GM12891 (cell line): ENCODE measurements around the gene SNTG2.

ENCODE experiments used
- DNase-seq: peaks from one replicate; pipeline ENCODE4 v3.0.0; 2011; ENCODE audit warnings: low spot score; ENCODE audit not compliant: insufficient read length
- FAIRE-seq: peaks from 2 replicates; lab custom pipeline; 2011; peaks lifted over from hg19 to GRCh38; lab: Jason Lieb, UNC
- PAX5 ChIP-seq: IDR thresholded peaks from 2 replicates; pipeline ENCODE4 v1.6.1; 2011; ENCODE audit warnings: low read length, moderate library complexity, mild to moderate bottlenecking; ENCODE audit not compliant: insufficient read depth, severe bottlenecking
- POLR2A ChIP-seq: IDR thresholded peaks from 2 replicates; pipeline ENCODE4 v1.6.1; 2011; ENCODE audit warnings: low read depth, low read length, control low read depth
- POLR2AphosphoS5 ChIP-seq: IDR thresholded peaks from 2 replicates; pipeline ENCODE4 v1.6.1; 2011; ENCODE audit warnings: low read depth, low read length, control low read depth
- POU2F2 ChIP-seq: IDR thresholded peaks from 2 replicates; pipeline ENCODE4 v1.6.1; 2011; ENCODE audit warnings: low read depth, mild to moderate bottlenecking, control low read depth, low read length, moderate library complexity
- SPI1 ChIP-seq: IDR thresholded peaks from 2 replicates; pipeline ENCODE4 v1.6.1; 2011; ENCODE audit warnings: low read depth, low read length, control low read depth
- TAF1 ChIP-seq: IDR thresholded peaks from 2 replicates; pipeline ENCODE4 v1.6.1; 2011; ENCODE audit warnings: low read depth, low read length, control low read depth

The SNTG2 gene

DNA sequence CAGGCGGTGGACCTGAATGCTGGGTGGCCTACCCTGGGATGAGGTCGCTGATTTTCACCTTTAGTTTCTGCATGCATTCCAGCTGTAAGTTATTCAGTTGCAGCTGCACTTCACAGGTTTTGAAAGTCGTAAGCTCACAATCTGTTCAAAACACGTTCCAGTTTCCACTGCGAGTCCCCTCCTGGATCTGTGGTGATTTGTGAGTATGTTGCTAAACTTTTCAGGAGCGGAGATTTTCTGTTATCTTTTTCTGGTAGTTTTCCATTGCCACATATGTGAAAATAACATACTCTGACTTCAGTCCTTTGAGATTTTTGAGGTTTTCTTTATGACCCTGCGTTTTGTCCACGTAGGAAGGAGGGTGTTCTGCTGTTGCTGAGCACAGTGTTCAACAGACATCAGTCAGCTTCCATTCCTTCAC is 102.1 kb downstream of the SNTG2 start:
- no peak for DNase-seq
- FAIRE-seq = no peak
- TF ChIP-seq TAF1 (no peak), SPI1 (no peak), PAX5 (no peak), POLR2A (no peak), POLR2AphosphoS5 (no peak), POU2F2 (no peak)

DNA sequence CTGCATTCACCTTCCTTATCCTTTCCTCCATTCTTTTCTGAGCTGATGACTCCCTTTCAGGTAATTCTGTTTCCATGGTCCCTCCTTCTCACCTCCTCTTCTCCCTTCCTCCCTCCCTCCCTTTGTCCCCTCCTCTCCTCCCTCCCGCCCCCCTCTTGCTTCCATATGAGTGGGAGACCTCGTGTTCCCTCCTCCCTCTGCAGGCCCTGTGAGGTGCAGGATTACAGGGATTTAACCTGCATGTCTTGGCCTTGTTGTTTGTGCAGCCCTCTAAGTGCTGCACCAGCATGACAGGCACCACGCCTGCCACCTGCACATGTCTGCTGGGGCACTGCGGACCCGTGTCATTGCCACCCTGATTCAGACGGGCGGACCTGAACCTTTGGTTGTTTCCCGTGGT is 103.1 kb downstream of the SNTG2 start:
- FAIRE-seq (no peak), DNase-seq (no peak)
- TF ChIP-seq TAF1 (no peak), SPI1 (no peak), POLR2A (no peak)

DNA sequence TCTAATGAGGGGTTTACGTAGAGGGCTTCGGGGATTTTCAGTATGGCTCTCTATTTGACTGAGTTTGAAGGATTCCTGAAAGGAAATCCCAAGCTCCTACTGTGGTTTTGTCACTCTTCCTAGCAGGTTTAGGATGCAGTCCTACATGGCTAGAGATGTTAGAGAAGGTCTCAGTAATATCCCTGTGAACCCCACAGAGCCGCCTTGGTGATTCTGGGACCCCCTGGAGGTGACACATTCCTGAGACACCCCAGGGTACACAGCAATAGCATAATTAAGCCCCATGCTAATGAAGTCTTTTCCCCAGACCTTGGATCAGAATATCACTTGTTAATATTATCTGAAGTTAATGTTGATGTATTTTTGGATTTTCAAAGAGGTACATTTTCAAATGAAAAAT is 103.8 kb downstream of the SNTG2 start:
- TF ChIP-seq PAX5 (no peak), TAF1 (no peak), SPI1 (no peak), POU2F2 (no peak), POLR2A (no peak), POLR2AphosphoS5 (no peak)
- DNase-seq = no peak
- FAIRE-seq = no peak

- TF ChIP-seq SPI1 (no peak), TAF1 (no peak), POLR2AphosphoS5 (no peak)
- DNase-seq = no peak
- FAIRE-seq = no peak
Measured at GRCh38 chr2:1055014-1055595, 104.5 kb downstream of the SNTG2 start.

GRCh38 chr2:1060372-1060771 is 109.7 kb downstream of the SNTG2 start:
- FAIRE-seq (no peak), DNase-seq (no peak)
- TF ChIP-seq POLR2A (no peak), SPI1 (no peak), PAX5 (no peak), TAF1 (no peak), POLR2AphosphoS5 (no peak), POU2F2 (no peak)

- TF ChIP-seq SPI1 (no peak), POLR2A (no peak), POU2F2 (no peak), POLR2AphosphoS5 (no peak), TAF1 (no peak), PAX5 (no peak)
- DNase-seq (no peak), FAIRE-seq (no peak)
Measured at GRCh38 chr2:1060987-1061386, 110.3 kb downstream of the SNTG2 start.

GRCh38 chr2:1068241-1068640 is 117.6 kb downstream of the SNTG2 start:
- TF ChIP-seq TAF1 = no peak
- no peak for TF ChIP-seq POLR2A
- no peak for TF ChIP-seq POLR2AphosphoS5
- TF ChIP-seq POU2F2 = no peak
- TF ChIP-seq PAX5 = no peak
- TF ChIP-seq SPI1 = no peak
- no peak for DNase-seq
- FAIRE-seq = no peak

DNA sequence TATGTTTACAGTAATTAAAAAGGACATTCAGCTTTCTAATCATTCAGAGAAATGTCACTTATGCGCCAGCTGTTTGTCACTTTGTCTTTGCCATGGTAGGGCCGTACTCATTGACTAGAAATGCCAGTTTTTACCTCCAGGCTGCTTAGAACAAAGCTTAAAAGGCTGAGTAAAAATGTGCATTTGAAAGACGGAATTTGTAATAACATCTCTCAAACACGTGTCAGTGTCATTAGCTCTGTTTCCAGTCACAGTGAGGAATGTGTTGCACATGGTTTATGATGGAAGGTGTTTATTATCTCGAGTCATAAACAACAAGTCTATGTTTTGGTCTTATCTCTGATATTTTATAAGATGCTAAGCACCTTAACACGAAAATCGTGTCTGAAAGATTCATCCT is 118.2 kb downstream of the SNTG2 start:
- DNase-seq = no peak
- FAIRE-seq = no peak
- no peak for TF ChIP-seq POLR2AphosphoS5
- no peak for TF ChIP-seq TAF1
- TF ChIP-seq POU2F2 = no peak
- TF ChIP-seq SPI1 = no peak

- FAIRE-seq = no peak
- TF ChIP-seq TAF1 = no peak
Measured at GRCh38 chr2:1069847-1070246, 119.2 kb downstream of the SNTG2 start.

DNA sequence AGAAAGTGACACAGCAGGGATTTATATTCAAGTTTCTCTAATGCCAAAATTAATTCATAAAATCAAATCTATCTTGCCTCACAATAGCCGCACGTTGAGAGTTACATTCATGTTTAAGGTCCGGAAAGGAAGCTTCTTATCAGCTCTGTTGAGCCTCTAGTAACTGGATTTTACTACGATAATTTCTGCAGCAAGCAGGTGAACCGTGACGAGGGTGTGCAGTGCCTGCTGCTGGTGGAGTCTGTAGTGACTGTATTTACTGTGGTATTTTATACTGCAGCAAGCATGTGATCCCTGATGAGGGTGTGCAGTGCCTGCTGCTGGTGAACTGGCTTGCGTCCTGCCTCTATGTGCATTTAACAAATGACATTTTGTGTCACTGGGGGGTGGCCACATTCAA is 120.0 kb downstream of the SNTG2 start:
- TF ChIP-seq POU2F2 (no peak), PAX5 (no peak), TAF1 (no peak), POLR2AphosphoS5 (no peak), POLR2A (no peak), SPI1 (no peak)
- DNase-seq (no peak), FAIRE-seq (no peak)

More at GRCh38 chr2:1069847-1070246, 119.2 kb downstream of the SNTG2 start:
- no peak for DNase-seq

- DNase-seq = no peak
- TF ChIP-seq POLR2A (no peak), POLR2AphosphoS5 (no peak), TAF1 (no peak), SPI1 (no peak), PAX5 (no peak), POU2F2 (no peak)
- no peak for FAIRE-seq
Measured at GRCh38 chr2:1071650-1072049, 121.0 kb downstream of the SNTG2 start.
